Measurements from ENCODE around the gene THOC7. TPM values are rescaled to one million over a fixed set of nuclear protein-coding genes. Genes with fewer than 3 reads are reported as not detected.

Gene THOC7
- total RNA-seq, 4 donors from 2014 or later = 61.4 to 84.4 (median 81.1) TPM

- H3K27ac ChIP-seq = no peak overlapping the region
- H3K9me3 ChIP-seq = peaks cover 0 to 4% (median 0%) of the 10 kb centered on the region in 3 donors
- no peak for ATAC-seq
- no peaks in the 10 kb centered on the region for H3K27me3 ChIP-seq
- TF ChIP-seq POLR2AphosphoS5 (IDR thresholded peaks at IDR 0.05) (no peak), CTCF (IDR thresholded peaks at IDR 0.05) (no peak), EP300 (IDR thresholded peaks at IDR 0.05) (no peak), POLR2A (IDR thresholded peaks at IDR 0.05) (no peak)
- no peaks in the 10 kb centered on the region for H3K4me1 ChIP-seq
- WGBS, 2 donors (ENCODE audit: low coverage in 1 of 2) = 51 to 84% methylated on average over 5 of the region's 5 CpGs
- no peaks in the 10 kb centered on the region for H3K36me3 ChIP-seq
- no peak overlapping the region for H3K4me3 ChIP-seq
These were observed 55.5 kb downstream of the THOC7 start for GRCh38 chr3:63807961-63808565.

GRCh38 chr3:63803911-63804310 is 59.7 kb downstream of the THOC7 start:
- no peaks in the 10 kb centered on the region for H3K27me3 ChIP-seq
- no peaks in the 10 kb centered on the region for H3K36me3 ChIP-seq
- no peaks in the 10 kb centered on the region for H3K4me1 ChIP-seq
- WGBS, 2 donors (ENCODE audit: low coverage in 1 of 2) = 53 to 68% methylated on average over 3 to 4 of the region's 5 CpGs
- no peak overlapping the region for H3K27ac ChIP-seq
- H3K9me3 ChIP-seq = peaks cover 0 to 4% (median 0%) of the 10 kb centered on the region in 3 donors
- H3K4me3 ChIP-seq = no peak overlapping the region
- ATAC-seq = no peak
- no peak for TF ChIP-seq EP300 (IDR thresholded peaks at IDR 0.05)
- no peak for TF ChIP-seq POLR2A (IDR thresholded peaks at IDR 0.05)
- no peak for TF ChIP-seq POLR2AphosphoS5 (IDR thresholded peaks at IDR 0.05)
- no peak for TF ChIP-seq CTCF (IDR thresholded peaks at IDR 0.05)

DNA sequence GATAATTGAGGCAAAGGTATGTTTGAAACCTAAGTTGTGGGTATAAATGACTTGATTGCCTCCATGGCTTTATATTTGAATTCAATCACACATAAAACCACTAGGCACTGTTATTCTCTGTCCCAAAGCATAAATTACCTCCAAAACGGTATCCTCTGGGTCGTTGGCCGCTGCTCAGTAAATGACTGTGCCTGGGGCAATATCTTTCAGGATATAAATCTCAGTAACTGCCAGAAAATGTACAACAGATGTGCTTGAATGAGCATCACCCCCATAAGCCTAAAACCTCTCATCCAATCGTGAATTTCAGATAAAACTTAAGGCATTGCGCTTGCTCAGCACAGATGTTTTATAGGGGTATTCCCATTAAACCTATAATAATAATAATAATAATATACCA is 63.5 kb downstream of the THOC7 start:
- ATAC-seq = no peak
- Histone ChIP-seq H3K27ac (no peak overlapping the region), H3K36me3 (no peaks in the 10 kb centered on the region), H3K4me3 (no peak overlapping the region), H3K4me1 (no peaks in the 10 kb centered on the region), H3K9me3 (no peaks in the 10 kb centered on the region), H3K27me3 (no peaks in the 10 kb centered on the region)
- WGBS, 2 donors (ENCODE audit: low coverage in 1 of 2) = 78 to 81% methylated on average over 5 of the region's 5 CpGs
- TF ChIP-seq CTCF (IDR thresholded peaks at IDR 0.05) (no peak), POLR2AphosphoS5 (IDR thresholded peaks at IDR 0.05) (no peak), POLR2A (IDR thresholded peaks at IDR 0.05) (no peak), EP300 (IDR thresholded peaks at IDR 0.05) (no peak)

- Histone ChIP-seq H3K9me3 (no peaks in the 10 kb centered on the region), H3K27me3 (no peaks in the 10 kb centered on the region), H3K36me3 (no peaks in the 10 kb centered on the region), H3K4me3 (no peak overlapping the region), H3K27ac (no peak overlapping the region), H3K4me1 (no peaks in the 10 kb centered on the region)
- no peak for ATAC-seq
- TF ChIP-seq POLR2A (IDR thresholded peaks at IDR 0.05) = no peak
- TF ChIP-seq POLR2AphosphoS5 (IDR thresholded peaks at IDR 0.05) = no peak
- no peak for TF ChIP-seq CTCF (IDR thresholded peaks at IDR 0.05)
- no peak for TF ChIP-seq EP300 (IDR thresholded peaks at IDR 0.05)
- 63 to 75% methylated on average over 1 of the region's 2 CpGs for WGBS, 2 donors (ENCODE audit: low coverage in 1 of 2)
These were observed 64.7 kb downstream of the THOC7 start for GRCh38 chr3:63798949-63799348.

DNA sequence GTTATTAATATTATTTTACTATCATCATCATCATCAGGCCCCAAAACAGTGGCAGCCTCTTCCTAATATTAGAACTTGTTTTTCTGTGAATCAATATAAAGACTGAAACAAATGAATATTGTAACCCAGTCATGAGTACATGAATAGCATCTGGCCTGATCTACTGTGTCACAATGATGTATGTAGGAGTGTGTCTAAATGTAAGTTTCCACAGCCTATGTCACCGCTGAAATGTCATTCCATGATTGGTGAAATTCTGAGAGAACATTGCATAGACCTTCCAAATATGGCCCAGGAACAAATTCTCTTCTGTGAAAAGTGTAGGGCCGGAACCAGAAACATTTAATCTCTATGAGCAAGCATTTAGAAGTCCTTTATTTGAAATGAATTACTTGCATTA is 65.1 kb downstream of the THOC7 start:
- ATAC-seq = no peak
- no peaks in the 10 kb centered on the region for H3K4me1 ChIP-seq
- no peaks in the 10 kb centered on the region for H3K27me3 ChIP-seq
- H3K4me3 ChIP-seq = no peak overlapping the region
- TF ChIP-seq POLR2AphosphoS5 (IDR thresholded peaks at IDR 0.05) = no peak
- no peak for TF ChIP-seq POLR2A (IDR thresholded peaks at IDR 0.05)
- TF ChIP-seq EP300 (IDR thresholded peaks at IDR 0.05) = no peak
- no peak for TF ChIP-seq CTCF (IDR thresholded peaks at IDR 0.05)
- no peak overlapping the region for H3K27ac ChIP-seq
- WGBS, 2 donors (ENCODE audit: low coverage in 1 of 2) = 68 to 83% methylated on average over 2 of the region's 2 CpGs
- no peaks in the 10 kb centered on the region for H3K36me3 ChIP-seq
- H3K9me3 ChIP-seq = no peaks in the 10 kb centered on the region

Data from gastroesophageal sphincter (tissue), 4 donors.